SU-DHL-6 (cell line): ENCODE data around the gene USP6NL.

Source experiments
- H2AFZ ChIP-seq: fragments of 200-600 bp; sonication (generic); 2 replicates; pipeline ENCODE4 v1.6.1; 2014; ENCODE audit warnings: low read depth, mild to moderate bottlenecking, moderate library complexity, mixed read lengths, antibody characterized with exemption, low read length; ENCODE audit not compliant: severe bottlenecking
- H3F3A ChIP-seq: fragments of 200-600 bp; shearing (Covaris generic); 2 replicates; pipeline ENCODE4 v1.6.0; 2016; ENCODE audit warnings: antibody characterized with exemption, mild to moderate bottlenecking; ENCODE audit not compliant: insufficient read depth
- H3K27ac ChIP-seq: fragments of 200-600 bp; sonication (generic); 2 replicates; pipeline ENCODE4 v1.5.1; 2016; ENCODE audit warnings: low read depth, mild to moderate bottlenecking, low read length, moderate library complexity, mixed read lengths
- H3K27me3 ChIP-seq: fragments of 200-600 bp; sonication (generic), shearing (Covaris generic); 2 replicates; pipeline ENCODE4 v1.6.0; 2014; ENCODE audit warnings: mild to moderate bottlenecking, low read length
- H3K36me3 ChIP-seq: fragments of 200-600 bp; sonication (generic); 2 replicates; pipeline ENCODE4 v1.6.1; 2014; ENCODE audit warnings: mild to moderate bottlenecking, low read length, mixed read lengths
- H3K4me2 ChIP-seq: fragments of 300-600, 200-600 bp; shearing (Covaris generic), sonication (generic); 2 replicates; pipeline ENCODE4 v1.6.0; 2014; ENCODE audit warnings: low read length, low read depth, mild to moderate bottlenecking; ENCODE audit not compliant: poor library complexity, severe bottlenecking
- H3K4me3 ChIP-seq: fragments of 200-600 bp; sonication (generic); 2 replicates; pipeline ENCODE4 v1.5.1; 2014; ENCODE audit warnings: antibody characterized with exemption, low read length, mild to moderate bottlenecking, mixed read lengths; ENCODE audit not compliant: insufficient read depth, poor library complexity, severe bottlenecking
- H3K79me2 ChIP-seq: fragments of 200-600 bp; sonication (generic); 2 replicates; pipeline ENCODE4 v1.6.1; 2014; ENCODE audit warnings: mild to moderate bottlenecking, low read length, moderate library complexity; ENCODE audit not compliant: insufficient read depth
- H3K9ac ChIP-seq: fragments of 200-600 bp; sonication (generic); 2 replicates; pipeline ENCODE4 v1.7.0; 2014; ENCODE audit warnings: mild to moderate bottlenecking, low read length
- H3K9me2 ChIP-seq: fragments of 200-600 bp; sonication (generic); replicated peaks from 2 replicates; pipeline ENCODE4 v1.6.1; 2014; ENCODE audit warnings: low read length; ENCODE audit not compliant: insufficient read depth
- H3K9me3 ChIP-seq: fragments of 200-600 bp; sonication (generic); 2 replicates; pipeline ENCODE4 v1.6.1; 2014; ENCODE audit warnings: low read length, mixed read lengths; ENCODE audit not compliant: insufficient read depth
- H4K20me1 ChIP-seq: fragments of 200-600 bp; sonication (generic); 2 replicates; pipeline ENCODE4 v1.6.1; 2014; ENCODE audit warnings: low read depth, mild to moderate bottlenecking, antibody characterized with exemption, low read length, moderate library complexity, mixed read lengths
- EZH2phosphoT487 ChIP-seq: fragments of 200-600 bp; sonication (generic), shearing (Covaris generic); conservative IDR thresholded peaks from 2 replicates; pipeline ENCODE4 v1.6.1; 2018; ENCODE audit warnings: mild to moderate bottlenecking, antibody characterized with exemption, low read length, moderate library complexity, mixed read lengths
- TF ChIP-seq, protein P1 (sequence below): fragments of 200-600 bp; sonication (generic); IDR thresholded peaks from one replicate; pipeline ENCODE4 v1.5.1; 2017; ENCODE audit warnings: antibody characterized with exemption, mild to moderate bottlenecking, low read length, moderate library complexity; ENCODE audit not compliant: insufficient read depth, poor library complexity, severe bottlenecking

The USP6NL gene

DNA sequence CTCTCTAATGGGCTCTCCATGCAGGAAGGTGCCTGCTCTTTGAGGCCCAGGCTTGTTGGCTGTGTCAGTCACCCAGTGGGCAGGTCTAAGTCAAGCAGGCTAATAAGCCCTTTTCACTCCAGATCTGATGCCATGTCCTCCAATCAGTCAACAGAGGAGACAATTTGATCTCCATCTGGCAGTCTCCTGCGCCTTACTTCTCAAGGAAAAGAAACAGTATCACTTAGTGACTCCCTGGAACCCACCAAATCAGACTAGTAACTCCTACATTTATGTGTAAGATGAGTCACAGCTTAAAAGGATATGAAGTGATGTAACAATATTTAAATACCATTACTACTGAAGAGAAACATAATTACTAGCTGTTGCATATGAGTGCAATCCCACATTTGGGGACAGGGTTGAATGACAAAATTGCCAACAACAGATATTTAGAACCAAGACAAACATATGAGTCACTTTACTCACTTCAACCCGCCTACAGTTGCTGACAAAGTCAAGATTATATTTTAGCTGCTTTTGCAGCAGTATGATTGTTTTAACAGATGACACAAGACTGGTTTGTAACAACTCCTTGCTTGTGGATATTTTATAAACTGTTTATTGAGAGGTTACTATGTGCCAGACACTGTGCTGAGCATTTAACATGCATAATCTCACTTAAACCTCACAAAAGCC is 72.1 kb downstream of the USP6NL start:
- Histone ChIP-seq H3K4me3 (no peak overlapping the region), H3K4me2 (no peak overlapping the region), H3K9me3 (no peaks in the 10 kb centered on the region), H3K9me2 (no peaks in the 10 kb centered on the region), H3K36me3 (no peaks in the 10 kb centered on the region; the same call in 1 of the 2 replicates), H2AFZ (no peak overlapping the region), H3K9ac (no peak overlapping the region), H3F3A (peaks cover 22% of the 10 kb centered on the region; the same call in 1 of the 2 replicates), H3K27ac (peak overlapping the region; percentile 3; the same call in 1 of the 2 replicates), H3K27me3 (no peaks in the 10 kb centered on the region), H4K20me1 (peaks cover 35% of the 10 kb centered on the region), H3K79me2 (peaks cover 97% of the 10 kb centered on the region)
- no peak for TF ChIP-seq EZH2phosphoT487
- TF ChIP-seq, protein P1, sequence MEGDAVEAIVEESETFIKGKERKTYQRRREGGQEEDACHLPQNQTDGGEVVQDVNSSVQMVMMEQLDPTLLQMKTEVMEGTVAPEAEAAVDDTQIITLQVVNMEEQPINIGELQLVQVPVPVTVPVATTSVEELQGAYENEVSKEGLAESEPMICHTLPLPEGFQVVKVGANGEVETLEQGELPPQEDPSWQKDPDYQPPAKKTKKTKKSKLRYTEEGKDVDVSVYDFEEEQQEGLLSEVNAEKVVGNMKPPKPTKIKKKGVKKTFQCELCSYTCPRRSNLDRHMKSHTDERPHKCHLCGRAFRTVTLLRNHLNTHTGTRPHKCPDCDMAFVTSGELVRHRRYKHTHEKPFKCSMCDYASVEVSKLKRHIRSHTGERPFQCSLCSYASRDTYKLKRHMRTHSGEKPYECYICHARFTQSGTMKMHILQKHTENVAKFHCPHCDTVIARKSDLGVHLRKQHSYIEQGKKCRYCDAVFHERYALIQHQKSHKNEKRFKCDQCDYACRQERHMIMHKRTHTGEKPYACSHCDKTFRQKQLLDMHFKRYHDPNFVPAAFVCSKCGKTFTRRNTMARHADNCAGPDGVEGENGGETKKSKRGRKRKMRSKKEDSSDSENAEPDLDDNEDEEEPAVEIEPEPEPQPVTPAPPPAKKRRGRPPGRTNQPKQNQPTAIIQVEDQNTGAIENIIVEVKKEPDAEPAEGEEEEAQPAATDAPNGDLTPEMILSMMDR: no peak

DNA sequence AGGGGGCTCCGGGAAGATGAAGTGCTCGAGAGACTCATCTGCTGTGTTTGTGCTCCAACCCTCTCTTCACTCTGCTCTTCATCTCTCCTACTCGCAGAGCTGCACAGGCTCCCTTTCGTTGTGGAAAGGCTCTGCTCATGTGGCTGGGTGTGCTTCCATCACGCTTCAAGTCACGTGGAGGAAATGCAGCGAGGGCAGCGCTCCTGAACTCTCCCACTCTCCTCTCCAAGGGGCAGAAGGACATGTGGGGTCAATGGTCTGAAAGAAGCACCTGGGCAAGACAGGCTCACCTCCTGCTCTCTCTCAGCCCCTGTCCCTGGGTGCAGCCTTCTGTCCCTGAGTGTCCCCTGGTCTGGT is 72.6 kb downstream of the USP6NL start:
- H3F3A ChIP-seq: peaks cover 24% of the 10 kb centered on the region; the same call in 1 of the 2 replicates
- H3K4me3 ChIP-seq: no peak overlapping the region
- no peaks in the 10 kb centered on the region for H3K9me3 ChIP-seq
- H3K27ac ChIP-seq: peak overlapping the region; percentile 3; the same call in 1 of the 2 replicates
- H4K20me1 ChIP-seq: peaks cover 32% of the 10 kb centered on the region
- TF ChIP-seq, protein P1: no peak
- no peak for TF ChIP-seq EZH2phosphoT487
- H3K27me3 ChIP-seq: no peaks in the 10 kb centered on the region
- H3K4me2 ChIP-seq: no peak overlapping the region
- no peak overlapping the region for H3K9ac ChIP-seq
- no peak overlapping the region for H2AFZ ChIP-seq
- no peaks in the 10 kb centered on the region for H3K9me2 ChIP-seq
- H3K79me2 ChIP-seq: peaks cover 97% of the 10 kb centered on the region
- H3K36me3 ChIP-seq: no peaks in the 10 kb centered on the region; the same call in 1 of the 2 replicates

DNA sequence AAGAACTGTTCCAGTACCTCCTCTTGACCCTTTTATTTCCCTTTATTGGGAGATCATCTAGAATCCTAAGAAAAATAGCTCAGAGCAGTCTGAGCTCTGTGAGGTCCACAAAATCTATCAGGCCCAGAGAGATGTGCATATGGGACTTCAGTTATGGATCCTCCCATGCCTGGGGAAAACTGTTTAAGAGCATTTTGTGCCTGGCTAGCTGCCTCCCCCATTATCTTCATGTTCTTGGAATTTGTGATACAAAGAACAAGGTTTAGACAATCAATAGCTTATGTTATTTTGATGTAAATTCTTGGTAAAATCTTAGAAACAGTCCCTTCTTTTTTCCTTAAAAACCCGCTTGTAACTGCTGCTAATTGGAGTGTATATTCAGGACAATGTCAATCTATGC is 75.2 kb downstream of the USP6NL start:
- no peak for TF ChIP-seq EZH2phosphoT487
- TF ChIP-seq, protein P1: no peak
- Histone ChIP-seq H2AFZ (no peak overlapping the region), H3K4me2 (peak overlapping the region; percentile 63), H4K20me1 (peaks cover 22% of the 10 kb centered on the region; the same call in 1 of the 2 replicates), H3K9me3 (no peaks in the 10 kb centered on the region), H3K9me2 (no peaks in the 10 kb centered on the region), H3K4me3 (peak overlapping the region; percentile 24), H3K36me3 (no peaks in the 10 kb centered on the region), H3K27ac (peak overlapping the region; percentile 72), H3K27me3 (no peaks in the 10 kb centered on the region), H3K79me2 (peaks cover 99% of the 10 kb centered on the region), H3F3A (peaks cover 18% of the 10 kb centered on the region; the same call in 1 of the 2 replicates), H3K9ac (peak overlapping the region; percentile 19; the same call in 1 of the 2 replicates)
